HEK293 (cell line): ENCODE measurements around the gene MGA.

ENCODE experiments used
- CTCF ChIA-PET: fragments of 350-600 bp; formaldehyde crosslinking; extraction: SDS; loops from one replicate; lab custom pipeline; 2021; ENCODE audit warnings: antibody characterized with exemption; lab: Yijun Ruan, JAX
- POLR2A ChIA-PET: fragments of 300-600 bp; formaldehyde crosslinking; extraction: SDS; loops from one replicate; lab custom pipeline; 2020; ENCODE audit warnings: antibody characterized with exemption, inconsistent platforms; lab: Yijun Ruan, JAX
- H3K27ac ChIP-seq: fragments of 200-500 bp; sonication (Bioruptor generic); 2 replicates; pipeline ENCODE4 v1.5.1; 2014; ENCODE audit warnings: low read depth, low read length, control low read depth, inconsistent platforms; ENCODE audit errors: extremely low read depth
- H3K36me3 ChIP-seq, 2 experiments: fragments of 200-500 bp in 1 of 2; sonication (Bioruptor generic) in 1 of 2; 1 replicate in 1 of 2; 2 replicates in 1 of 2; pipeline ENCODE4 v1.5.1; 2014 to 2017; ENCODE audit warnings: inconsistent platforms in 2 of 2, low read length in 2 of 2; ENCODE audit not compliant: control insufficient read depth in 2 of 2, insufficient read depth in 1 of 2
- H3K4me1 ChIP-seq: fragments of 200-500 bp; sonication (Bioruptor generic); 2 replicates; pipeline ENCODE4 v1.5.1; 2014; ENCODE audit warnings: mild to moderate bottlenecking, low read length, inconsistent platforms; ENCODE audit not compliant: control insufficient read depth, insufficient read depth
- H3K4me3 ChIP-seq: 2 replicates; pipeline ENCODE4 v1.5.1; 2011; ENCODE audit warnings: low read depth, mild to moderate bottlenecking, control low read depth, low read length, moderate library complexity
- H3K9me3 ChIP-seq: fragments of 200-500 bp; sonication (Bioruptor generic); 2 replicates; pipeline ENCODE4 v1.5.1; 2014; ENCODE audit warnings: low read depth, low read length, inconsistent platforms; ENCODE audit not compliant: control insufficient read depth, insufficient read depth
- GLIS1 ChIP-seq: fragments of 450-650 bp; formaldehyde crosslinking; IDR thresholded peaks from 2 replicates; pipeline ENCODE4 v1.5.1; 2016; ENCODE audit warnings: missing biosample characterization, missing genetic modification characterization
- GLIS2 ChIP-seq: fragments of 450-650 bp; formaldehyde crosslinking; IDR thresholded peaks from 2 replicates; pipeline ENCODE4 v1.5.1; 2016; ENCODE audit warnings: missing biosample characterization, missing genetic modification characterization
- INSM2 ChIP-seq: fragments of 450-650 bp; formaldehyde crosslinking; IDR thresholded peaks from 2 replicates; pipeline ENCODE4 v1.5.1; 2016; ENCODE audit warnings: missing biosample characterization, missing genetic modification characterization
- KLF1 ChIP-seq: fragments of 450-650 bp; formaldehyde crosslinking; IDR thresholded peaks from 2 replicates; pipeline ENCODE4 v1.5.1; 2016; ENCODE audit warnings: missing biosample characterization, missing genetic modification characterization
- KLF10 ChIP-seq: fragments of 450-650 bp; IDR thresholded peaks from 2 replicates; pipeline ENCODE4 v1.5.1; 2018; ENCODE audit warnings: missing biosample characterization, mild to moderate bottlenecking, missing genetic modification characterization
- MZF1 ChIP-seq: fragments of 450-650 bp; formaldehyde crosslinking; IDR thresholded peaks from 2 replicates; pipeline ENCODE4 v1.5.1; 2017; ENCODE audit warnings: missing biosample characterization, missing genetic modification characterization, borderline replicate concordance
- PBX3 ChIP-seq: sonication (generic); formaldehyde crosslinking; IDR thresholded peaks from 2 replicates; pipeline ENCODE4 v1.8.1; 2022; ENCODE audit warnings: mild to moderate bottlenecking, moderate library complexity, missing genetic modification reagents
- TCF7L2 ChIP-seq: IDR thresholded peaks from 2 replicates; pipeline ENCODE4 v1.6.1; 2011; ENCODE audit warnings: low read depth, mild to moderate bottlenecking, inconsistent platforms, low read length, moderate library complexity, borderline replicate concordance
- ZFHX2 ChIP-seq: fragments of 450-650 bp; formaldehyde crosslinking; conservative IDR thresholded peaks from 2 replicates; pipeline ENCODE4 v1.5.1; 2016; ENCODE audit warnings: missing biosample characterization, missing genetic modification characterization
- ZFP3 ChIP-seq: fragments of 450-650 bp; formaldehyde crosslinking; IDR thresholded peaks from 2 replicates; pipeline ENCODE4 v1.5.1; 2016; ENCODE audit warnings: low read depth, missing biosample characterization, missing genetic modification characterization
- ZNF132 ChIP-seq: fragments of 450-650 bp; formaldehyde crosslinking; IDR thresholded peaks from 2 replicates; pipeline ENCODE4 v1.5.1; 2017; ENCODE audit warnings: missing biosample characterization, missing genetic modification characterization, borderline replicate concordance
- ZNF146 ChIP-seq: fragments of 450-650 bp; formaldehyde crosslinking; IDR thresholded peaks from 2 replicates; pipeline ENCODE4 v1.5.1; 2016; ENCODE audit warnings: missing biosample characterization, missing genetic modification characterization
- ZNF266 ChIP-seq: fragments of 450-650 bp; formaldehyde crosslinking; IDR thresholded peaks from 2 replicates; pipeline ENCODE4 v1.5.1; 2016; ENCODE audit warnings: missing biosample characterization, missing genetic modification characterization, low read depth
- ZNF335 ChIP-seq: fragments of 450-650 bp; formaldehyde crosslinking; conservative IDR thresholded peaks from 2 replicates; pipeline ENCODE4 v1.5.1; 2016; ENCODE audit warnings: missing biosample characterization, missing genetic modification characterization
- ZNF354C ChIP-seq: fragments of 450-650 bp; formaldehyde crosslinking; IDR thresholded peaks from 2 replicates; pipeline ENCODE4 v1.5.1; 2016; ENCODE audit warnings: missing biosample characterization, missing genetic modification characterization, low read depth, borderline replicate concordance
- ZNF398 ChIP-seq: fragments of 450-650 bp; formaldehyde crosslinking; IDR thresholded peaks from 2 replicates; pipeline ENCODE4 v1.5.1; 2017; ENCODE audit warnings: missing biosample characterization, missing genetic modification characterization
- ZNF501 ChIP-seq: fragments of 450-650 bp; formaldehyde crosslinking; IDR thresholded peaks from 2 replicates; pipeline ENCODE4 v1.5.1; 2016; ENCODE audit warnings: missing biosample characterization, missing genetic modification characterization
- ZNF530 ChIP-seq: fragments of 450-650 bp; formaldehyde crosslinking; IDR thresholded peaks from 2 replicates; pipeline ENCODE4 v1.5.1; 2016; ENCODE audit warnings: low read depth, missing biosample characterization, missing genetic modification characterization
- ZNF692 ChIP-seq: fragments of 450-650 bp; formaldehyde crosslinking; IDR thresholded peaks from 2 replicates; pipeline ENCODE4 v1.5.1; 2016; ENCODE audit warnings: missing biosample characterization, missing genetic modification characterization

The MGA gene

GRCh38 chr15:41634072-41634626, 26.1 kb upstream of the MGA start (continued):
- TF ChIP-seq ZFP3 (tag by site-specific recombination) (no peak), ZNF530 (peak; percentile 70; the same call in 1 of the 2 replicates)
- TF ChIP-seq, all 188 proteins: peak for 4

- Histone ChIP-seq H3K36me3 (no peaks in the 10 kb centered on the region; a peak in 1 of 3 replicates), H3K4me1 (peaks cover 16% of the 10 kb centered on the region; the same call in 1 of the 2 replicates), H3K27ac (no peak overlapping the region), H3K4me3 (no peak overlapping the region), H3K9me3 (no peaks in the 10 kb centered on the region)
- POLR2A ChIA-PET: no interaction called here
- no peak for TF ChIP-seq ZFHX2 (tag by site-specific recombination)
- no peak for TF ChIP-seq KLF10 (tag by site-specific recombination)
- TF ChIP-seq ZNF501: no peak
- TF ChIP-seq PBX3 (CRISPR knock-in tag): no peak
- TF ChIP-seq INSM2 (tag by site-specific recombination): no peak
- TF ChIP-seq TCF7L2: no peak
- TF ChIP-seq KLF1 (tag by site-specific recombination): no peak
- no peak for TF ChIP-seq ZNF266
- TF ChIP-seq ZNF692: no peak
- no peak for TF ChIP-seq GLIS2 (tag by site-specific recombination)
- no peak for TF ChIP-seq ZNF354C (tag by site-specific recombination)
- no peak for TF ChIP-seq ZNF146 (tag by site-specific recombination)
- no peak for TF ChIP-seq GLIS1 (tag by site-specific recombination)
- TF ChIP-seq ZNF398 (tag by site-specific recombination): no peak
- no peak for TF ChIP-seq ZNF335 (tag by site-specific recombination)
- no peak for TF ChIP-seq ZNF132
- CTCF ChIA-PET: no interaction called here
These were observed 23.1 kb upstream of the MGA start for GRCh38 chr15:41637086-41637485.

GRCh38 chr15:41640985-41641384, 19.2 kb upstream of the MGA start:
- TF ChIP-seq ZNF146 (tag by site-specific recombination) (0 out of 2 replicates have a peak, but pooled peaks have one; percentile 54), MZF1 (tag by site-specific recombination) (no peak)
- no peaks in the 10 kb centered on the region for H3K9me3 ChIP-seq
- H3K36me3 ChIP-seq: no peaks in the 10 kb centered on the region; a peak in 1 of 3 replicates
- no peaks in the 10 kb centered on the region for H3K4me1 ChIP-seq
- H3K27ac ChIP-seq: no peak overlapping the region
- CTCF ChIA-PET: no interaction called here
- POLR2A ChIA-PET: no interaction called here
- no peak overlapping the region for H3K4me3 ChIP-seq
